ENCODE data around the gene ADAMTSL4.

DNA sequence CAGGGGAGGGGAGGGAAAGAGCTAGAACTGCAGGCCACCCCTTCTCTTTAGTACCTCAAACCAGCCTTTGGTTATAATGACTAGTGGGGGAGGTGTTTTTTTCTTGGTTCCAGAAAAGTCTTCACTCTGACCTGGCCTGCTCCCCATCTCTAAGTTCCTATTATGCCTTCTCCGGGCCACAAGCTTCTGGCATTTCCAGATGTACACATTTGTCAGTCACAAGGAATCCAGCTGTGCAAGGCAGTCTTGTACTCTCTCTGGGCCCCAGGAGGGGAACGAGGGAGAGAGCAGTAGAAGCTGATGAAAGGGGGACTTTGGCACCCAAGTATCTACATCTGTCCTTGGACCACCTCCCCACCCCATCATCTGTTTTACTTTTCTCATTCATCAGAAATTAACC is 36.4 kb upstream of the ADAMTSL4 start:
- TF ChIP-seq CTCF (conservative IDR thresholded peaks at IDR 0.05 in 1 of 2, IDR thresholded peaks at IDR 0.05 in 1 of 2; ENCODE audit: extremely low read depth in 1 of 2, insufficient read depth in 1 of 2, low read depth in 1 of 2, low read length in 2 of 2) (no peak), EZH2 (IDR thresholded peaks at IDR 0.05; ENCODE audit: borderline replicate concordance, low read length) (no peak)

All from mammary epithelial cell (primary cell).